Ishikawa (cell line): ENCODE results near the gene PSMD13.

Experiments used
- CEBPB ChIP-seq: IDR thresholded peaks from 2 replicates; pipeline ENCODE4 v1.6.1; 2012
- CREB1 ChIP-seq: IDR thresholded peaks from 2 replicates; pipeline ENCODE4 v1.6.1; 2012; ENCODE audit warnings: low read depth
- EGR1 ChIP-seq: IDR thresholded peaks from 2 replicates; pipeline ENCODE4 v1.6.1; 2012
- EP300 ChIP-seq: IDR thresholded peaks from 2 replicates; pipeline ENCODE4 v1.6.1; 2012; ENCODE audit warnings: borderline replicate concordance
- FOXM1 ChIP-seq: IDR thresholded peaks from 2 replicates; pipeline ENCODE4 v1.6.1; 2012; ENCODE audit warnings: low read depth, borderline replicate concordance
- MAX ChIP-seq: IDR thresholded peaks from 2 replicates; pipeline ENCODE4 v1.6.1; 2012
- NFIC ChIP-seq: IDR thresholded peaks from 2 replicates; pipeline ENCODE4 v1.6.1; 2012
- RAD21 ChIP-seq: IDR thresholded peaks from 2 replicates; pipeline ENCODE4 v1.6.1; 2012; ENCODE audit warnings: low read depth
- REST ChIP-seq: IDR thresholded peaks from 2 replicates; pipeline ENCODE4 v1.6.1; 2012; ENCODE audit warnings: low read depth, mild to moderate bottlenecking
- TAF1 ChIP-seq: IDR thresholded peaks from 2 replicates; pipeline ENCODE4 v1.6.1; 2012; ENCODE audit warnings: low read depth, mild to moderate bottlenecking
- TCF12 ChIP-seq: IDR thresholded peaks from 2 replicates; pipeline ENCODE4 v1.6.1; 2012; ENCODE audit warnings: low read depth
- TEAD4 ChIP-seq: IDR thresholded peaks from 2 replicates; pipeline ENCODE4 v1.6.1; 2012
- USF1 ChIP-seq: IDR thresholded peaks from 2 replicates; pipeline ENCODE4 v1.6.1; 2012
- YY1 ChIP-seq: IDR thresholded peaks from 2 replicates; pipeline ENCODE4 v1.6.1; 2012; ENCODE audit warnings: low read depth
- ZBTB7A ChIP-seq: IDR thresholded peaks from 2 replicates; pipeline ENCODE4 v1.6.1; 2012; ENCODE audit warnings: low read depth

The PSMD13 gene

GRCh38 chr11:223026-223789 lies 13.6 kb upstream of the PSMD13 start:
- TF ChIP-seq MAX (no peak), REST (no peak), CEBPB (no peak), TAF1 (no peak), CREB1 (no peak), USF1 (no peak), FOXM1 (no peak), TEAD4 (no peak), EP300 (no peak)

GRCh38 chr11:223884-224283 lies 12.9 kb upstream of the PSMD13 start:
- TF ChIP-seq EP300 (no peak), REST (no peak), MAX (no peak), FOXM1 (no peak), CEBPB (no peak), TAF1 (no peak), ZBTB7A (no peak), RAD21 (no peak), TEAD4 (no peak), TCF12 (no peak), USF1 (no peak), NFIC (no peak), YY1 (no peak)

- TF ChIP-seq TEAD4 (no peak), FOXM1 (no peak), REST (no peak), EGR1 (no peak), TCF12 (no peak), USF1 (no peak), MAX (no peak), RAD21 (no peak), NFIC (no peak), EP300 (no peak), TAF1 (no peak), CEBPB (no peak), ZBTB7A (no peak), YY1 (no peak), CREB1 (no peak)
Measured at GRCh38 chr11:224424-224823, 12.4 kb upstream of the PSMD13 start.
